ENCODE measurements around the gene HDGFL1. TPM values are rescaled to one million over a fixed set of nuclear protein-coding genes. Genes with fewer than 3 reads are reported as not detected.

The HDGFL1 gene
- total RNA-seq (not detected), polyA plus RNA-seq (not detected)
- long read RNA-seq, donor 1, result 0 reads
- long read RNA-seq, donor 2, result 0 reads
- long read RNA-seq, donor 3, result 0 reads
- long read RNA-seq, donor 4, result 0 reads
- long read RNA-seq, donor 5, result 0 reads
- long read RNA-seq, donor 6, result 0 reads
- long read RNA-seq, donor 7, result 0 reads
- long read RNA-seq, donor 8, result 0 reads
- long read RNA-seq, donor 9, result 0 reads
- long read RNA-seq, donor 10, result 0 reads

GRCh38 chr6:22569281-22570184 lies at the start of gene HDGFL1:
Gene HDGFL1 (plus strand): TSS chr6:22569566. CDS start chr6:22569576, 10 bp downstream.
- Histone ChIP-seq H3K4me1 (no peaks in the 10 kb centered on the region), H3K36me3 (no peaks in the 10 kb centered on the region), H3K27ac (no peak within 1 kb of the TSS), H3K9me3 (peaks cover 0 to 12% (median 4%) of the 10 kb centered on the region in 4 donors), H3K27me3 (no peaks in the 10 kb centered on the region), H3K4me3 (no peak within 1 kb of the TSS)
- intact Hi-C loops (cut with DNase I; ENCODE audit: low total_unique reads), result no loop called here
- no peak for DNase-seq
- TF ChIP-seq POLR2A (IDR thresholded peaks at IDR 0.05), result no peak
- no peak for TF ChIP-seq POLR2AphosphoS5 (IDR thresholded peaks at IDR 0.05)
- TF ChIP-seq, protein P1, sequence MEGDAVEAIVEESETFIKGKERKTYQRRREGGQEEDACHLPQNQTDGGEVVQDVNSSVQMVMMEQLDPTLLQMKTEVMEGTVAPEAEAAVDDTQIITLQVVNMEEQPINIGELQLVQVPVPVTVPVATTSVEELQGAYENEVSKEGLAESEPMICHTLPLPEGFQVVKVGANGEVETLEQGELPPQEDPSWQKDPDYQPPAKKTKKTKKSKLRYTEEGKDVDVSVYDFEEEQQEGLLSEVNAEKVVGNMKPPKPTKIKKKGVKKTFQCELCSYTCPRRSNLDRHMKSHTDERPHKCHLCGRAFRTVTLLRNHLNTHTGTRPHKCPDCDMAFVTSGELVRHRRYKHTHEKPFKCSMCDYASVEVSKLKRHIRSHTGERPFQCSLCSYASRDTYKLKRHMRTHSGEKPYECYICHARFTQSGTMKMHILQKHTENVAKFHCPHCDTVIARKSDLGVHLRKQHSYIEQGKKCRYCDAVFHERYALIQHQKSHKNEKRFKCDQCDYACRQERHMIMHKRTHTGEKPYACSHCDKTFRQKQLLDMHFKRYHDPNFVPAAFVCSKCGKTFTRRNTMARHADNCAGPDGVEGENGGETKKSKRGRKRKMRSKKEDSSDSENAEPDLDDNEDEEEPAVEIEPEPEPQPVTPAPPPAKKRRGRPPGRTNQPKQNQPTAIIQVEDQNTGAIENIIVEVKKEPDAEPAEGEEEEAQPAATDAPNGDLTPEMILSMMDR (IDR thresholded peaks at IDR 0.05), result no peak
- no peak for TF ChIP-seq EP300 (IDR thresholded peaks at IDR 0.05)
- WGBS, 5 donors, result 92 to 97% (median 96%) methylated on average over 78 to 89 of the region's 89 CpGs

DNA sequence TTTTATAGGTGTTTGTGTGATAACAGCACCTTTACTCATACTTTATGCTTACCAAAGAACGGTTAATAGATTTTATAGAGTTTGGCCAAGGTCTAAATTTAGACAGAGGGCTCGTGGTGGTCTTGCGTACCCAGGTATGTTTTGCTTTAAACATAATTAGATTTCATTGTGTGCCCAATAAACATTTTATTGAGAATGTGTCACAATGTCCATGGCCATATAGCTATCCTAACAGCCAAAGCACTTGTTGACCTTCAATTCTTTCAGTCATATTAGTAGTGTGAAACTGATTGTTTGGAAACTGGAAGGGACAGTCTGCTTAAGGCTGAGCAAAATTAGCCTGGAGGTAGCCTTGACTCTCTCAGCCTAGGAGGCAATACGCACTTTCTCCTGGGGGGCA lies 48.3 kb upstream of the HDGFL1 start:
- TF ChIP-seq EP300 (IDR thresholded peaks at IDR 0.05) (no peak), POLR2AphosphoS5 (IDR thresholded peaks at IDR 0.05) (no peak), POLR2A (IDR thresholded peaks at IDR 0.05) (no peak)
- TF ChIP-seq, protein P1 (IDR thresholded peaks at IDR 0.05), result no peak
- H3K36me3 ChIP-seq, result no peaks in the 10 kb centered on the region
- no peaks in the 10 kb centered on the region for H3K9me3 ChIP-seq
- H3K27ac ChIP-seq, result no peak overlapping the region
- no peak overlapping the region for H3K4me3 ChIP-seq
- no peaks in the 10 kb centered on the region for H3K4me1 ChIP-seq
- intact Hi-C loops (cut with DNase I; ENCODE audit: low total_unique reads), result no loop called here
- DNase-seq, result no peak
- H3K27me3 ChIP-seq, result no peaks in the 10 kb centered on the region
- 86 to 95% (median 87%) methylated on average over 4 of the region's 4 CpGs for WGBS, 5 donors

DNA sequence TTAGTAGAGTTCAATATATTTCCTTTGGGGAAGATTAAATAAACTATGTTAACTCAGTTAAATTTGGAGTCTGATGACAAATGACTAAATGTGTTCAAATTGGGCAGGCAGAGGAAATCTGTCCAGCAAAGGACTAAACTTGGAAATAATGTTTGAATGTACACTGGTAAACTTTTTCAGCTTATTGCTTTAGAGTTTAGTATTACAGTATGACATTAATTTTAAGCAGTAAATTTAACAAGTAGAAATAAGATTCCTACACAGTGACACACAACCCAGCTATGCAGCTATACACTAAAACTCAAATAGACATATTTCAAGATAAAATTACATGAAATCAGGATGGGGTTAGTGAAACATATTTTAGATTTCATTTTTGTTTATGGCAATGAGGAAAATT lies 42.6 kb upstream of the HDGFL1 start:
- Histone ChIP-seq H3K4me1 (no peaks in the 10 kb centered on the region), H3K27ac (no peak overlapping the region), H3K36me3 (no peaks in the 10 kb centered on the region), H3K27me3 (no peaks in the 10 kb centered on the region), H3K4me3 (no peak overlapping the region), H3K9me3 (no peaks in the 10 kb centered on the region)
- intact Hi-C loops (cut with DNase I; ENCODE audit: low total_unique reads), result no loop called here
- no peak for DNase-seq
- TF ChIP-seq EP300 (IDR thresholded peaks at IDR 0.05), result no peak
- TF ChIP-seq, protein P1 (IDR thresholded peaks at IDR 0.05), result no peak
- TF ChIP-seq POLR2AphosphoS5 (IDR thresholded peaks at IDR 0.05), result no peak
- TF ChIP-seq POLR2A (IDR thresholded peaks at IDR 0.05), result no peak

GRCh38 chr6:22529866-22530265 lies 39.5 kb upstream of the HDGFL1 start:
- TF ChIP-seq EP300 (IDR thresholded peaks at IDR 0.05), result no peak
- TF ChIP-seq POLR2A (IDR thresholded peaks at IDR 0.05), result no peak
- TF ChIP-seq, protein P1 (IDR thresholded peaks at IDR 0.05), result no peak
- TF ChIP-seq POLR2AphosphoS5 (IDR thresholded peaks at IDR 0.05), result no peak
- Histone ChIP-seq H3K27me3 (no peaks in the 10 kb centered on the region), H3K27ac (no peak overlapping the region), H3K4me3 (no peak overlapping the region), H3K4me1 (no peaks in the 10 kb centered on the region), H3K36me3 (no peaks in the 10 kb centered on the region), H3K9me3 (no peaks in the 10 kb centered on the region)
- intact Hi-C loops (cut with DNase I; ENCODE audit: low total_unique reads), result no loop called here
- DNase-seq, result no peak
- WGBS, 5 donors, result 94 to 100% (median 96%) methylated on average over 1 of the region's 1 CpG

Measured in stomach (tissue), 19 donors.